Measurements from ENCODE around the gene DNAH5.
A peak's percentile ranks its signal among the peaks of the same experiment; 100 is the strongest.
"Not testable (repeated sequence)": the region's sequence is repeated elsewhere in the genome, so short reads cannot be mapped to it uniquely, and the experiment has no call there.

The DNAH5 gene

GRCh38 chr5:13944560-13945199, at the start of gene DNAH5:
DNAH5 (minus strand) TSS chr5:13944688; CDS start chr5:13944438, 250 bp downstream.
- DNase-seq: no peak

GRCh38 chr5:13993926-13994325, 49.4 kb upstream of the DNAH5 start:
- DNase-seq: no peak

- DNase-seq: no peak
Measured at GRCh38 chr5:13992795-13993194, 48.3 kb upstream of the DNAH5 start.

- no peak for DNase-seq
Measured at GRCh38 chr5:13991365-13991764, 46.9 kb upstream of the DNAH5 start.

- no peak for DNase-seq
Measured at GRCh38 chr5:13990896-13991295, 46.4 kb upstream of the DNAH5 start.

GRCh38 chr5:13989832-13990231, 45.3 kb upstream of the DNAH5 start:
- no peak for DNase-seq

GRCh38 chr5:13987843-13988464, 43.5 kb upstream of the DNAH5 start:
- no peak for DNase-seq

GRCh38 chr5:13985731-13986418, 41.4 kb upstream of the DNAH5 start:
- no peak for DNase-seq

GRCh38 chr5:13984888-13985287, 40.4 kb upstream of the DNAH5 start:
- not testable (repeated sequence) for DNase-seq

GRCh38 chr5:13976867-13977830, 32.7 kb upstream of the DNAH5 start:
- DNase-seq: no peak

- no peak for DNase-seq
Measured at GRCh38 chr5:13976223-13976622, 31.7 kb upstream of the DNAH5 start.

- no peak for DNase-seq
Measured at GRCh38 chr5:13975246-13975645, 30.8 kb upstream of the DNAH5 start.

GRCh38 chr5:13973724-13974123, 29.2 kb upstream of the DNAH5 start:
- no peak for DNase-seq

GRCh38 chr5:13972029-13972428, 27.5 kb upstream of the DNAH5 start:
- DNase-seq: no peak

- peak; percentile 4 for DNase-seq
Measured at GRCh38 chr5:13957032-13957645, 12.7 kb upstream of the DNAH5 start.

GRCh38 chr5:13956471-13956870, 12.0 kb upstream of the DNAH5 start:
- DNase-seq: no peak

- no peak for DNase-seq
Measured at GRCh38 chr5:13955896-13956295, 11.4 kb upstream of the DNAH5 start.

- no peak for DNase-seq
Measured at GRCh38 chr5:13946111-13946510, 1.6 kb upstream of the DNAH5 start.

GRCh38 chr5:13945271-13945670, 783 bp upstream of the DNAH5 start:
- no peak for DNase-seq

GRCh38 chr5:13943676-13944075, 812 bp downstream of the DNAH5 start:
- no peak for DNase-seq

GRCh38 chr5:13941468-13941867, 3.0 kb downstream of the DNAH5 start:
- DNase-seq: no peak

GRCh38 chr5:13939638-13940037, 4.8 kb downstream of the DNAH5 start:
- DNase-seq: no peak

GRCh38 chr5:13934921-13935320, 9.6 kb downstream of the DNAH5 start:
- no peak for DNase-seq

Data from GF-D8 (cell line).